K562 (cell line): ENCODE results near the gene PRRT2. TPM values are rescaled to one million over a fixed set of nuclear protein-coding genes. Genes with fewer than 3 reads are reported as not detected.

Experiments
- HMGN3 ChIP-seq: IDR thresholded peaks from 2 replicates; pipeline ENCODE4 v1.6.1; 2011; ENCODE audit warnings: borderline replicate concordance, low read depth, mild to moderate bottlenecking, mixed read lengths, low read length; ENCODE audit not compliant: insufficient read length; ENCODE audit errors: extremely low read depth
- ILF3 ChIP-seq: fragments of 450-650 bp; IDR thresholded peaks from 2 replicates; pipeline ENCODE4 v1.6.1; 2018; ENCODE audit warnings: antibody characterized with exemption, mild to moderate bottlenecking, moderate library complexity, borderline replicate concordance
- MITF ChIP-seq: IDR thresholded peaks from 2 replicates; pipeline ENCODE4 v1.6.1; 2014; ENCODE audit warnings: antibody characterized with exemption
- NFXL1 ChIP-seq: fragments of 450-650 bp; formaldehyde crosslinking; IDR thresholded peaks from 2 replicates; pipeline ENCODE4 v1.4.0; 2021; ENCODE audit warnings: mild to moderate bottlenecking
- NRF1 ChIP-seq, 2 experiments: fragments of 450-650 bp; IDR thresholded peaks in 1 of 2; conservative IDR thresholded peaks in 1 of 2; 2 replicates each; pipeline ENCODE4 v1.6.1; 2014; ENCODE audit warnings: mild to moderate bottlenecking in 2 of 2
- PML ChIP-seq: IDR thresholded peaks from 2 replicates; pipeline ENCODE4 v1.6.1; 2012; ENCODE audit warnings: low read length, inconsistent platforms
- RBM25 ChIP-seq: fragments of 200-400 bp; formaldehyde crosslinking; IDR thresholded peaks from 2 replicates; pipeline ENCODE4 v1.6.1; 2018; ENCODE audit warnings: low read length, low read depth, moderate library complexity; ENCODE audit not compliant: severe bottlenecking
- SMC3 ChIP-seq: conservative IDR thresholded peaks from 2 replicates; pipeline ENCODE4 v1.6.1; 2011; ENCODE audit warnings: low read depth, low read length, improper control_type of control experiment; ENCODE audit not compliant: insufficient read depth
- SRSF3 ChIP-seq: fragments of 200-400 bp; formaldehyde crosslinking; IDR thresholded peaks from 2 replicates; pipeline ENCODE4 v1.6.1; 2016; ENCODE audit warnings: mild to moderate bottlenecking, low read length, moderate library complexity; ENCODE audit not compliant: insufficient read depth
- VEZF1 ChIP-seq: fragments of 200-800 bp; sonication (Bioruptor generic); IDR thresholded peaks from 2 replicates; pipeline ENCODE4 v1.6.1; 2017; ENCODE audit warnings: missing genetic modification characterization, missing compliant biosample characterization
- YY1 ChIP-seq, 3 experiments: IDR thresholded peaks; 2 replicates each; pipeline ENCODE4 v1.6.1; 2011; ENCODE audit warnings: low read length in 2 of 3, mild to moderate bottlenecking in 2 of 3, moderate library complexity in 2 of 3, borderline replicate concordance in 1 of 3, control low read depth in 1 of 3, low read depth in 1 of 3; ENCODE audit not compliant: insufficient read depth in 3 of 3, insufficient replicate concordance in 2 of 3, control insufficient read depth in 1 of 3, insufficient read length in 1 of 3; ENCODE audit errors: extremely low read depth in 1 of 3
- ZBTB7A ChIP-seq: IDR thresholded peaks from 2 replicates; pipeline ENCODE4 v1.6.1; 2011; ENCODE audit warnings: low read depth, mild to moderate bottlenecking, low read length, moderate library complexity, borderline replicate concordance; ENCODE audit not compliant: control insufficient read depth
- ZFX ChIP-seq: sonication (generic); formaldehyde crosslinking; IDR thresholded peaks from 2 replicates; pipeline ENCODE4 v1.8.0; 2022; ENCODE audit warnings: mild to moderate bottlenecking, missing genetic modification reagents, moderate library complexity
- ZNF518B ChIP-seq: fragments of 250-450 bp; sonication (Bioruptor Pico); IDR thresholded peaks from 2 replicates; pipeline ENCODE4 v1.5.0; 2021; ENCODE audit warnings: mild to moderate bottlenecking, moderate library complexity
- ZNF639 ChIP-seq, 2 experiments: fragments of 200-800 bp in 1 of 2; sonication (Bioruptor generic) in 1 of 2; sonication (generic) in 1 of 2; formaldehyde crosslinking in 1 of 2; IDR thresholded peaks in 1 of 2; conservative IDR thresholded peaks in 1 of 2; 2 replicates each; pipeline versions ENCODE4 v1.5.0 to v1.6.1; 2016 to 2020; ENCODE audit warnings: missing compliant biosample characterization in 1 of 2, missing genetic modification characterization in 1 of 2, missing genetic modification reagents in 1 of 2
- polyA plus RNA-seq, 8 experiments: library from polyadenylated mRNA; depleted of rRNA in 4 of 8; stranded (reverse) in 5 of 8; unstranded in 3 of 8; fragments of >200 nt; fragmentation: Nextera tagmentation in 2 of 8; fragmentation: Illumina TruSeq in 1 of 8; extraction: Ambion mirVana in 2 of 8; extraction: Trizol in 1 of 8; gene quantifications; 2 replicates each; pipeline versions ENCODE4 v1.2.1 to v1.2.3, GENCODE V29; 2011 to 2014; ENCODE audit warnings: inconsistent platforms in 1 of 8, missing spikeins in 1 of 8
- total RNA-seq, 7 experiments: library from RNA; depleted of rRNA in 6 of 7; stranded (reverse); fragments of >200 nt in 6 of 7; fragmentation: Illumina TruSeq in 2 of 7; extraction: Trizol in 2 of 7; gene quantifications; 2 replicates each; pipeline versions ENCODE4 v1.2.1 to v1.2.3, GENCODE V29; 2011 to 2021; ENCODE audit warnings: low replicate concordance in 1 of 7
- TF ChIP-seq, protein P1 (sequence below): sonication (generic); formaldehyde crosslinking; IDR thresholded peaks from 2 replicates; pipeline ENCODE4 v1.9.0; 2022; ENCODE audit warnings: mild to moderate bottlenecking, missing genetic modification reagents

Gene PRRT2
- total and polyA plus RNA-seq, 9 of the 15 experiments (the other 6 are each of a cell fraction or from before 2014, with no cell fraction given), result 0.11 to 1.0 (median 0.42) TPM; not detected in 2

DNA sequence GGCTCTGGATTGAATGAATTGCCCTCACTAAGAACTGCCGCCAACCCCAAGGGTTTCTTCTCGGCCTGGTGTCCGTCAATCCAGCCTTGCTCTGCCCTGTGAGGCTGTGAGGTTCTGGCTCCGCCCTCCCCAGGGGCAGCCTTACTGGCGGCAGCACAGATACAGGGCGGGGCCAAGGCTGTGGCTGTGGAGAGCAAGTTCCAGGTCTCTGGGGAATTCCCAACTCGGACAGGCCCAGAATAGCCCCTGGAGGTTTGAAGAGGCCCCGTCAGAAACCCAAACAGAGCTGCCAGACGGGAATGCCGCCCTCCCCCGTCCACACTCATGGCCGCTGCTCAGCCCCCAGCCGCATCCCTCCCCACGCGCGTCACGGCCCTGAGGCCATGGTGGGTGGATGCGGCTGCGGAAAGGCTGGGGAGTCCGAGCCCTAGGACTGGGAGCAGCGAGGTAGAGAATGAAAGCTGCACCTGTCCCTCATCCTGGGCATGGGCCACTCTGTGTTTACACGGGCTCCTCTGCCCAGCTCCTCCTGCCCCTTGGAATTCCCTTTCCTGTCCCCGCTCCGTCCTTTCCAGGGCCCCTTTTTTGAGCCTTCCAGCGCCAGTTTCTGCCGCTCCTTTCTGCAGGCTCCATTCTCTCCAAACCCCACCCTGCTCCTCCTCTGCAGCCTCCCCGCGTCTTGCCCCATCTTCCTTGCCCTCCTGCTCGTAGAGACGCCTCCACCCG lies 660 bp upstream of the PRRT2 start (continued):
- TF ChIP-seq ZNF518B (no peak), ZNF639 (CRISPR knock-in tag; conservative IDR thresholded peaks at IDR 0.05 in 1 of 2, IDR thresholded peaks at IDR 0.05 in 1 of 2) (no peak), NRF1 (conservative IDR thresholded peaks at IDR 0.05 in 1 of 2, IDR thresholded peaks at IDR 0.05 in 1 of 2) (peak; percentile 50; a peak in 3 of 4 replicates), VEZF1 (CRISPR knock-in tag) (peak; percentile 65), RBM25 (no peak), MITF (peak; percentile 41; the same call in 1 of the 2 replicates), SMC3 (0 out of 2 replicates have a peak, but pooled peaks have one; percentile 4), YY1 (IDR thresholded peaks at IDR 0.05; ENCODE audit: borderline replicate concordance in 1 of 3, control insufficient read depth in 1 of 3, extremely low read depth in 1 of 3, insufficient read depth in 3 of 3, insufficient read length in 1 of 3, insufficient replicate concordance in 2 of 3, low read depth in 1 of 3, low read length in 2 of 3) (peak in 2 of 3 experiments; percentile 54 to 72), ZBTB7A (peak; percentile 53; the same call in 1 of the 2 replicates), PML (no peak), ILF3 (peak; percentile 27; the same call in 1 of the 2 replicates), SRSF3 (no peak), HMGN3 (peak; percentile 91), NFXL1 (CRISPR knock-in tag) (no peak), ZFX (CRISPR knock-in tag) (peak; percentile 36; the same call in 1 of the 2 replicates)
- TF ChIP-seq, protein P1, sequence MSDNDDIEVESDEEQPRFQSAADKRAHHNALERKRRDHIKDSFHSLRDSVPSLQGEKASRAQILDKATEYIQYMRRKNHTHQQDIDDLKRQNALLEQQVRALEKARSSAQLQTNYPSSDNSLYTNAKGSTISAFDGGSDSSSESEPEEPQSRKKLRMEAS (CRISPR knock-in tag), result peak; percentile 56
